Measurements from ENCODE around the gene CCDC24.

DNA sequence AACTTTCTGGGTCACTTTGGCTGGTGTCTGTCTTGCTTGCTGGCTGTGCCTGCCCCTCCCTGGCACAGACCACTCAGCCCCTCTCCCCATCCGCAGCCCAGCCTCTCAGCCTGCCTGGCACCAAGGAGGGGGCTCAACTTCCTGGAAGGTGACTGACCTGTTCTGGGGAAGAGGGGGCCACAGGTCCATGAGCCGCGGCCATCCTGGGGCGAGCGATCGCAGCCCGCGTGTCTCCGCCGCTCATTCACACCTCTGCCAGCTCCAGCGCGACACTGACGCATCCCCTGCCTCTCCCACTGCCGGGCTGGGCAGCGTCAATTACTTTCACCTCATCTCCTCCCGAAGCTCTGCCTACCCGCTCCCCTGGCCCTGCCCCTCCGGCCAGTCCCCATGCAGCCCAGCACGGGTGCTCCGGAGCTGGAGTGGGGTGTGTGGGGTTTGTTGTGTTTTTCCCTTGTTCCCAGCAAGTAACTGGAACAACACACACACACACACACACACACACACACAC is 25.5 kb downstream of the CCDC24 start:
- TF ChIP-seq, protein P1, sequence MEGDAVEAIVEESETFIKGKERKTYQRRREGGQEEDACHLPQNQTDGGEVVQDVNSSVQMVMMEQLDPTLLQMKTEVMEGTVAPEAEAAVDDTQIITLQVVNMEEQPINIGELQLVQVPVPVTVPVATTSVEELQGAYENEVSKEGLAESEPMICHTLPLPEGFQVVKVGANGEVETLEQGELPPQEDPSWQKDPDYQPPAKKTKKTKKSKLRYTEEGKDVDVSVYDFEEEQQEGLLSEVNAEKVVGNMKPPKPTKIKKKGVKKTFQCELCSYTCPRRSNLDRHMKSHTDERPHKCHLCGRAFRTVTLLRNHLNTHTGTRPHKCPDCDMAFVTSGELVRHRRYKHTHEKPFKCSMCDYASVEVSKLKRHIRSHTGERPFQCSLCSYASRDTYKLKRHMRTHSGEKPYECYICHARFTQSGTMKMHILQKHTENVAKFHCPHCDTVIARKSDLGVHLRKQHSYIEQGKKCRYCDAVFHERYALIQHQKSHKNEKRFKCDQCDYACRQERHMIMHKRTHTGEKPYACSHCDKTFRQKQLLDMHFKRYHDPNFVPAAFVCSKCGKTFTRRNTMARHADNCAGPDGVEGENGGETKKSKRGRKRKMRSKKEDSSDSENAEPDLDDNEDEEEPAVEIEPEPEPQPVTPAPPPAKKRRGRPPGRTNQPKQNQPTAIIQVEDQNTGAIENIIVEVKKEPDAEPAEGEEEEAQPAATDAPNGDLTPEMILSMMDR (IDR thresholded peaks at IDR 0.05; ENCODE audit: insufficient read depth, low read depth, low read length) = no peak
- no peak for TF ChIP-seq EZH2 (IDR thresholded peaks at IDR 0.05; ENCODE audit: insufficient read depth, low read length)
